Daoy (cell line): ENCODE measurements around the gene MAJIN. TPM values are rescaled to one million over a fixed set of nuclear protein-coding genes. Genes with fewer than 3 reads are reported as not detected.

Experiments used
- DNase-seq: peaks from one replicate; pipeline ENCODE4 v3.0.0-alpha.2; 2015; ENCODE audit warnings: low read depth
- total RNA-seq: library from RNA; depleted of rRNA; stranded (reverse); fragments of >200 nt; shearing (Covaris generic); gene quantifications from 2 replicates; pipeline ENCODE4 v1.2.3, GENCODE V29; 2014; rRNA removed

The MAJIN gene
- total RNA-seq, 1 experiment from 2014 or later: not detected

DNA sequence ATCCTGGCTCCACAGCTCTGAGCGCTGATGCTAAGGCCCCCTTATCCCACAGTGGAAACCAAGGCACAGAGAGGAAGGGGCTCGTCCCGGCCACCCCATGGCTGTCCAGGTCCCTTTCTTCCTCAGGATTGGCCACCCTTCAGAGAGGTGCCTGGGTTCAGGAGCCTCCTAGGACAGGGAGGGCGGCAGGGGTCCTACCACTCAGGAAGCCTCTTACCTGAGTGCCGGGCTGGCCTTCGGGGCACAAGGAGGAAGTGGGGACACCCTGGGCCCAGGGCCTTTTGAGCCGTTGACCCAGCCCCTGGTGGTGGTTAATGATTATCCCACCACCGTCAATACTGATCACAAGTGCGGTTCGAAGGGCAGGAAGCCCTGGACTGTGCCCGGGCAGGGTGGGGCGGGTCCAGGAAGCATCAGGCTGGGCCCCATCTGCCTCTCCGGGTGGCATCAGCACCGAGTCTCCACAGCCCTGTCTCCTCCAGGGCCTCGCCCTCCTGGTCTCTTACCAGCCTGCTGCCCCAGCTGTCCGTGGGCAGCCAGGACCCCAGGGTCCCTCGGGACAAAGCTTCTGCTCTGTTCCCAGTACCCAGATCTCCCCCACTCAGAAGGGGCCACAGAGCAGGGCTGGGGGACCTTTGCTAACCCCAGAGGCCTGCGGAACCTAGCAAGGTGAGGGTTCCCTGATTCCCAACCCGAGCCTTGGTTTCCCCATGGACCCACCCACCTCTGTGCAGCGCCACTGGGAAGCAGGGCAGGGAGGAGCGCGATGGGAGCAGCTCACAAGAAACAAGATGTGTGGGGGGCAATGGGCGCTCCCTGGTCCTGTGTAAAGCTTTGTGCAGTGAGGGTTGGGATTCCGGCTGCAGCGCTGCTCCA, 78.5 kb downstream of the MAJIN start:
- DNase-seq: no peak

DNA sequence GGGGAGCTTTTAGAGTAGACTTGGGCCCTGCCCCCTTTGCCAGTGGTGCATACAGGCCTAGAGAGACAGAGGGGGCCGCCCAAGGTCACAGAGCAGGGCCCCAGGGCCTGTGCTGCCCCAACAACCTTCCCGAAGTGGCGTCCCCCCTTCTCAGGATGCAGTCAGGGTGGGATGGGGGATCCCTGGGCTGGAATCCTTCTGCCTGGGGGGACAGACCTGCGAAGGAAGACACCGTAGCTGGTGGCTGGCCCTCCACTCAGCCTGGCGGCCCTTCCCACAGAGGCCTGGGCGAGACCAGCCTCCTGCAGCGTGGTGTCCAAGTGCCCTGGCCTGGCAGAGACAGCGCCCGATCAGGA, 79.1 kb downstream of the MAJIN start:
- DNase-seq: no peak

DNA sequence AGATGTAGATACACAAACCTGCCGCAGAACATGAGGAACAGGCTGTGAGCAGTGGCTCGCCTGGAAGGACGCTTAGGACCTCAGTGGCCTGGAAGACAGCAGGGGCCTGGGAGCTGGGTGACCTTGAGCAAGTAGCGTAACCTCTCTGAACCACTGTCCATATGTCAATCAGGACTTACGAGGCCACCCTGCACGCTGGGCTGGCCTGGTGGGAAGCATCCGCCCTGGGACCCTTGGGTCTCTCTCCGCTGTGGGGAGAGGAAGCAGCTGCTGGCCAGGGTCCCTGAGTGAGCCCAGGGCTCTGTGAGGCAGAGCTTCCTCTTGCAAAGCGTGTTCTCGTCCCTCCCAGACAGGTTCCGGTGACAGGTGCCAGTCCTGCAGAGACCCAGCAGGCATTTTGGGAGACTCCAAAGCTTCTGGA, 79.5 kb downstream of the MAJIN start:
- no peak for DNase-seq

DNA sequence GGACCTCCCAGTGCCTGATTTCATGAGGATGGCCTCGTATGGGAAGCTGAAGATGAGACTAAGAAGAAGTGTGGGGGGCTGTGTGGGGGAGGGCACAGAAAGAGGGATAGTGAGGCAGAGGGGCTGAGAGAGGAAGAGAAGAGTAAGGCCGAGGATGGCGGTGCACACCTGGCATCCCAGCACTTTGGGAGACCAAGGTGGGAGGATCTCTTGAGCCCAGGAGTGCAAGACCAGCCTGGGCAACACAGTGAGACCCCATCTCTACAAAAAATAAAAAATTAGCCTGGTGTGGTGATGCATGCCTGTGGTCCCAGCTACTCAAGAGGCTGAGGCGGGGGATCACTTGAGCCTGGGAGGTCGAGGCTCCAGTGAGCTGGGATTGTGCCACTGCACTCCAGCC, 80.0 kb downstream of the MAJIN start:
- no peak for DNase-seq

DNA sequence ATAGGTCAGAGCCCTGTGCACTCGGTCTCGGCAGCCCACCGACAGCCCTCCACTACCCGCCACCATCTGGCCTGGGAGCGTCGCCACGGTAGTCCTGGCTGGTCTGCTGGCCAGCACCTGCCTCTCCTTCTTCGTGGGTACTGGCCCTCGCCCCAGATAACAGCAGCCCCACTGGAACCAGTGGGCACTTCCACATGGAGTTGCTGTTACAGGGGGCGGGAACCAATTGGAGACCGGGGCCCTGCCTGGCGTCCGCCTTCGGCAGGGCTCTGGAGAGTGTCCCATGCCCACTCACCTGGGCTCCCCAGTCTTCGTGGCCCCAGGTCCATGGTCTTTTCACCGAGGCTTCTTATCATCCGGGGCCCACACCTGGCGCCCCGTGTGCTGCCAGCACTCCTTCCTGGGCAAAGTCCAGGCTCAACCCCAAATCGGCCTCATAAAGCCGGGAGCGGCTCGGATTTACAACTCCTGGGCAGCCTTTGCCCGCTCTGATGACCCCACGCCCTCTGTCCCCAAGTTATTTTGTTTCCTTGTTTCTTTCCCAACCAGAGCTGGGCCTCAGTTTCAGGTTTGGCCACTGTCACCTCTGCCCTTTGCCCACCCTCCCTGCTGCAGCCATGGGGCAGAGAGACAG, 80.6 kb downstream of the MAJIN start:
- DNase-seq: no peak

DNA sequence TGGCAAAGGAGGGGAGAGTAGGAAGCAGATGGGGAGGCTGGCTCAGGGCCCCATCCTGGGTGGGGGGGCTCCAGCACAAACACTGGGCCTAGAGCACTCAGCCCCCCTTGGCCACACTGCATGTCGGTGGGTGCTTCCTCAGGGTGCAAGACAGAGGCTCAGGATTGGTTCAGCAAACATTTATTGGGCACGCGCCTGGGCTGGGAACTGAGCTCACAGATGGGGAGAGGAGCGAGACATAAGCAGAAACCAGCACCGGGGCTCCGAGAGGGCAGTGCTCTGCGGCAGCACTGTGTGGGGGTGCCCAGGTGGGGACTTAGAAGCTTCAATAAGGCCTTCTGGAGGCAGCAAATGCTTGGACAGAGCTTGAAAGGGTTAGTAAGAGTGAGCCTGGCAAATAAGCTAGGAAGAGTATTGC, 81.4 kb downstream of the MAJIN start:
- DNase-seq: no peak

DNA sequence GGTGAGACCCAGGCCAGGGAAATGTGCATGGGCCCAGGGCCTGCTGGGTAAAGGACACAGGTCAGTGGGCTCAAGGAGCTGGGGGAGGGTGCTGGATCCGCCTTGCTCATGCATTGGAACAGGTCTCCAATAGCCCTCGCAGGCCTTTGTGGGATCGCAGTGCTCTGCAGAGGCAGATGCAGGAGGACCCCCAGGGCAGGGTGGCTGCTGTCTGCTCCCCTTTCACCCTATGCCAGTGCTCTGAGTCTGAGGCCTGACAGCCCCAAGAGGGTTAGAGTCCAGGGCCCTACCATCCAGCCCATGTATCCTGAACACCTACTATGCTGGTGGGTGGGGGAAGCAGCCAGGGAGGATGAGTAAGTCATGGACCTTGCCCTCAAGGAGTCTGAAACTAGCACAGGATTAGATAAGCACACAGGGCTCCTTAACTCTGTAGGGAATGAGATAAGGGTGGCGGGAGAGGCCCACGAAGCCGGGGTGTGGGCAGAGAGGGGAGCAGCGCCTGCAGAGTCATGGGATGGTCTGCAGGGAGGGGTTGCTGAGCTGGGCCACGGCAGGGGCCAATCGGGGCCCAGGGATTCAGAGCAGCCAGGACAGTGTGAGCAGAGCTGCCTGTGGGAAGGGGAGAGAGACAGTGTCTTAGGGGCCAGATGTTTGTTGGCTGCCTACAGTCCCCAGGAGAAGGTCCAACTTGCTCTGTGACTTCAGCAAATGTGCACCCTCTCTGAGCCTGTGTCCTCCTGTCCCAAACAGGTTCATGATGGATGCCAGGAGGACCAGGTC, 83.0 kb downstream of the MAJIN start:
- peak; percentile 37 for DNase-seq

DNA sequence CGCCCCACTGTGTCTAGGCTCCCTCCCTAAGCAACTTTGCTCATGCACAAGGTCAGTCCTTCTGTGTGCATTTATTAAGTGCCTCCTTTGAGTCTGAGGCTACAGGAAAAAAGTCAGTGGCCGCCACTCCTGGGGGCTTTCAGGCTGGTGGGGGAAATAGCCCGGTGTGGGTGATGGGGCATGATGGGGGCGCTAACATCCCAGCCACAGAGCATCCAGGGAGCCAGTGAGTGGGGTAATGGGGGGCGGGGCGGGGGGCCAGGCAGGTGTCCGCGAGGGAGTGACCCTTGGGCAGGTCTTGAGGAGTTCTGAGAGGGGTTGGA, 83.5 kb downstream of the MAJIN start:
- no peak for DNase-seq

Other genes with a start within 250 kb of the MAJIN start
- 0.15 and 20.9 TPM in 2 replicates for gene NRXN2, start 248.9 kb downstream of the MAJIN start, total RNA-seq
- gene RASGRP2, start 228.0 kb downstream of the MAJIN start, total RNA-seq: not detected in 2 replicates
- gene PYGM, start 212.1 kb downstream of the MAJIN start, total RNA-seq: not detected in 2 replicates
- gene SF1, start 193.6 kb downstream of the MAJIN start, total RNA-seq: 99.7 and 151 TPM in 2 replicates
- gene MAP4K2, start 168.9 kb downstream of the MAJIN start, total RNA-seq: 6.7 and 10.4 TPM in 2 replicates
- gene MEN1, start 161.6 kb downstream of the MAJIN start, total RNA-seq: 14.0 and 15.0 TPM in 2 replicates
- 0.06 and 0.15 TPM in 2 replicates for gene CDC42BPG, start 127.5 kb downstream of the MAJIN start, total RNA-seq
- 27.0 and 35.6 TPM in 2 replicates for gene EHD1, start 93.5 kb downstream of the MAJIN start, total RNA-seq
- gene ATG2A, start 54.9 kb downstream of the MAJIN start, total RNA-seq: 8.2 and 11.1 TPM in 2 replicates
- 7.8 and 8.5 TPM in 2 replicates for gene PPP2R5B, start 47.4 kb downstream of the MAJIN start, total RNA-seq
- not detected in 2 replicates for gene GPHA2, start 36.2 kb downstream of the MAJIN start, total RNA-seq
- 0.51 TPM in 1 of 2 replicates, not detected in the other for gene BATF2, start 24.9 kb upstream of the MAJIN start, total RNA-seq
- gene ARL2, start 42.1 kb upstream of the MAJIN start, total RNA-seq: 83.4 and 194 TPM in 2 replicates
- 15.8 and 17.9 TPM in 2 replicates for gene SNX15, start 55.3 kb upstream of the MAJIN start, total RNA-seq
- gene SAC3D1, start 69.1 kb upstream of the MAJIN start, total RNA-seq: 10.8 and 17.0 TPM in 2 replicates
- gene NAALADL1, start 86.4 kb upstream of the MAJIN start, total RNA-seq: not detected in 2 replicates
- gene CDCA5, start 111.9 kb upstream of the MAJIN start, total RNA-seq: 75.2 and 77.1 TPM in 2 replicates
- 36.6 and 52.9 TPM in 2 replicates for gene ZFPL1, start 112.1 kb upstream of the MAJIN start, total RNA-seq
- 333 and 361 TPM in 2 replicates for gene VPS51, start 124.1 kb upstream of the MAJIN start, total RNA-seq
- 3.2 and 4.0 TPM in 2 replicates for gene TM7SF2, start 139.8 kb upstream of the MAJIN start, total RNA-seq
- 18.2 and 36.9 TPM in 2 replicates for gene ZNHIT2, start 145.6 kb upstream of the MAJIN start, total RNA-seq
- 578 and 654 TPM in 2 replicates for gene FAU, start 150.0 kb upstream of the MAJIN start, total RNA-seq
- 63.2 and 68.2 TPM in 2 replicates for gene MRPL49, start 150.2 kb upstream of the MAJIN start, total RNA-seq
- gene SYVN1, start 162.4 kb upstream of the MAJIN start, total RNA-seq: 8.8 and 11.5 TPM in 2 replicates
- gene SPDYC, start 198.1 kb upstream of the MAJIN start, total RNA-seq: not detected in 2 replicates
- gene CAPN1, start 209.8 kb upstream of the MAJIN start, total RNA-seq: 30.1 and 30.7 TPM in 2 replicates